ENCODE measurements around the gene USP3.
"Not testable (repeated sequence)": the region's sequence is repeated elsewhere in the genome, so short reads cannot be mapped to it uniquely, and the experiment has no call there.

USP3 gene

GRCh38 chr15:63620760-63621159 lies 116.4 kb downstream of the USP3 start:
- not testable (repeated sequence) for DNase-seq

DNA sequence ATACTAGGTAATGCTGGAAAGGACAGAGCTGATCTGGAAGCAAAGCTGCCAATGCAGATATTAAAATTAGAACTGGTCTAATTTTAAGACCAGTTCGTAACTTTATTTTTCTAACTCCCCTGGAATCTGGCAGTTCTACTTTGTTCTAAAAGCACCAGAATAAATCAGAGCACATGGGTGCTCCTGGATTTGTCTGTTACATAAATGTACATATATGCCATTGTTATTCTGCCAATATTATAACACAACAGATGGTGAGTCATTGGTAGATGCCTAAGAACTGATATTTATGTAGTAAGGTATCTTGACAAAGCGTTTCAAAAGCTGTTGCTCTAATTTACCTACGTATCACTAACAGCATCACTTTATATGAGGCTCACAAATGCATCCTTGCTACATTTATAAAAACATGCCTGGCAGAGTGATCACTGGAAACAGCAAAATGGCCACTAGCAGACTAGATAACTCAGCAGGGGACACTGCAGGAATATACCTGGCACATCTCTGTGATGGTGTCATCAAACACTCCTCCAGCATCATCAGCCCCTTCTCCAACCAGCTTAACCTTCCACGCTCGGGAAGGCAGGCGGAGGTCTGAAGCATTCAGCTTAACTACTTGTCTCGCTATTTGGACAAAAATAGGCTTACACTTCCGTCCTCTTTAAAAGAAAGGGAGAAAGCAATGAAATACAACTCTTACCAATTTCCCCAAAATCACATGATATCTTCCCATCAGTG lies 119.0 kb downstream of the USP3 start:
- DNase-seq = no peak

GRCh38 chr15:63626955-63627354 lies 122.6 kb downstream of the USP3 start:
- no peak for DNase-seq

- DNase-seq = no peak
Measured at GRCh38 chr15:63628123-63628822, 123.9 kb downstream of the USP3 start.

GRCh38 chr15:63630036-63630751 lies 125.8 kb downstream of the USP3 start:
- DNase-seq = no peak

GRCh38 chr15:63633312-63633711 lies 128.9 kb downstream of the USP3 start:
- no peak for DNase-seq

DNA sequence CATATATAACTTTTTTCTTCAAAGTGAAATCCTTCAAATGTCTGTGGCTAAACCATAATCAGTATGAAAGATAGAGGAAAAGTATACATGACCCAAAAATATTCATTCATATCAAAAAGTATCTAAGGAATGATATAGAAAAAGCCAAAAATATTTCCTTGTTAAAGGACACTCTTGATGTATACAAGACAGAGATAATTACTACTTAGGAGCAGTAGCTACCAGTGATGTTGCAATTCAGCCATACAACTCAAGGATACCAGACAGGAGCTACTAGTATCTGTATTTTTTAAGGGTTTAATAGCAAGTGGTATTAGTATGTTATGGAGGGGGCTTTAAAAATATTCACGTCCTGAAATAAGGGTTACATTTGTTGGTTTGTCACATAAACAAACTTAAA lies 129.8 kb downstream of the USP3 start:
- DNase-seq = no peak

GRCh38 chr15:63636518-63637061 lies 132.2 kb downstream of the USP3 start:
- no peak for DNase-seq

GRCh38 chr15:63638839-63639238 lies 134.4 kb downstream of the USP3 start:
- no peak for DNase-seq

- DNase-seq = no peak
Measured at GRCh38 chr15:63640146-63640545, 135.8 kb downstream of the USP3 start.

Measured in NCI-H187 treated with DMSO at 0.1 percent for 48 hours (cell line).